ENCODE measurements around the gene PCCB.
"Not testable (repeated sequence)": the region's sequence is repeated elsewhere in the genome, so short reads cannot be mapped to it uniquely, and the experiment has no call there.

The PCCB gene

GRCh38 chr3:136366289-136366688 is 116.1 kb downstream of the PCCB start:
- H3K27ac Mint-ChIP-seq, result no peak overlapping the region
- peaks cover 11% of the 10 kb centered on the region for H3K36me3 Mint-ChIP-seq
- H3K9me3 Mint-ChIP-seq (ENCODE audit: low read depth), result no peaks in the 10 kb centered on the region
- no peaks in the 10 kb centered on the region for H3K4me1 Mint-ChIP-seq (ENCODE audit: low read depth)
- H3K27me3 Mint-ChIP-seq, result no peaks in the 10 kb centered on the region
- no peak overlapping the region for H3K4me3 Mint-ChIP-seq

GRCh38 chr3:136375800-136376199 is 125.7 kb downstream of the PCCB start:
- not testable (repeated sequence) for H3K27ac Mint-ChIP-seq; H3K4me3 Mint-ChIP-seq; H3K27me3 Mint-ChIP-seq; H3K4me1 Mint-ChIP-seq (ENCODE audit: low read depth); H3K9me3 Mint-ChIP-seq (ENCODE audit: low read depth)
- peaks cover 21% of the 10 kb centered on the region for H3K36me3 Mint-ChIP-seq

DNA sequence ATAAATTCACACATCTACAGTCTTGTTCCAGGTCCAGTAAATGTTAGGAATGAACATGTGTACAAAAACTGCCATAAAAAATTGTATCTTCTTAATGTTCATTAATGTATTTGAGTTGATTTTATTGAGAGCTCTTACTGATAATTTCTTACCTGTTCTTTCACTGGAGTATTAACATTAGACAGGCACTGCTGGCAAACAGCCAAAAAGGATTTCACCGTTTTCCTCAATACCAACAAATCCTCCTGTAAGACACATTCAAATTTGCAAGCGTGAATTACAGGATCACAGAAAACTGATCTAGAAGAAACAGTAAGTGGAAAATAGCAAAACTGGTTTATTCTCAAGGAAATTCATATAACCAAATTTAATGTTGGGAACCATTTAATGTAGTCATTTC is 127.4 kb downstream of the PCCB start:
- no peaks in the 10 kb centered on the region for H3K27me3 Mint-ChIP-seq
- no peak overlapping the region for H3K4me3 Mint-ChIP-seq
- no peaks in the 10 kb centered on the region for H3K9me3 Mint-ChIP-seq (ENCODE audit: low read depth)
- H3K27ac Mint-ChIP-seq, result no peak overlapping the region
- no peaks in the 10 kb centered on the region for H3K4me1 Mint-ChIP-seq (ENCODE audit: low read depth)
- H3K36me3 Mint-ChIP-seq, result peaks cover 20% of the 10 kb centered on the region

GRCh38 chr3:136378011-136378410 is 127.9 kb downstream of the PCCB start:
- Mint-ChIP-seq H3K36me3 (peaks cover 22% of the 10 kb centered on the region), H3K4me3 (no peak overlapping the region), H3K27me3 (no peaks in the 10 kb centered on the region), H3K9me3 (ENCODE audit: low read depth) (no peaks in the 10 kb centered on the region), H3K27ac (no peak overlapping the region), H3K4me1 (ENCODE audit: low read depth) (no peaks in the 10 kb centered on the region)

Measured in activated naive CD8-positive, alpha-beta T cell (primary cell).